NCI-H187 (cell line): ENCODE data around the gene DVL1.

Experiments used
- DNase-seq, 2 experiments: peaks; one replicate each; lab custom pipeline; 2025; lab: John Stamatoyannopoulos, UW

Gene DVL1

GRCh38 chr1:1310476-1311053 lies 38.7 kb downstream of the DVL1 start:
- DNase-seq, result no peak

DNA sequence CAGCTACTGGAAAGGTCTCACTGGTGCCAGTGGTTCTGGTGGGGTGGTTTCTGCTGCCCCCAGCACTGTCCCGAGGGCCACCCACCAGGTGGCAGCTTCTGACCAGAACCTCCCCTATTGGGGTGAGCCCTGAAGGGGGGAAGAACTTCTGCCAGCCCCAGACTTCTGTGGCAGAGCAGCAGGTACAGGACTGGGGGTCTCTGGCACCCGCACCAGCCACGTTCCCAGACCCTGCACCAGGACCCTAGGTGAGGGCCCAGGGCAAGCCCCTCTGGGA lies 39.2 kb downstream of the DVL1 start:
- DNase-seq, result no peak

DNA sequence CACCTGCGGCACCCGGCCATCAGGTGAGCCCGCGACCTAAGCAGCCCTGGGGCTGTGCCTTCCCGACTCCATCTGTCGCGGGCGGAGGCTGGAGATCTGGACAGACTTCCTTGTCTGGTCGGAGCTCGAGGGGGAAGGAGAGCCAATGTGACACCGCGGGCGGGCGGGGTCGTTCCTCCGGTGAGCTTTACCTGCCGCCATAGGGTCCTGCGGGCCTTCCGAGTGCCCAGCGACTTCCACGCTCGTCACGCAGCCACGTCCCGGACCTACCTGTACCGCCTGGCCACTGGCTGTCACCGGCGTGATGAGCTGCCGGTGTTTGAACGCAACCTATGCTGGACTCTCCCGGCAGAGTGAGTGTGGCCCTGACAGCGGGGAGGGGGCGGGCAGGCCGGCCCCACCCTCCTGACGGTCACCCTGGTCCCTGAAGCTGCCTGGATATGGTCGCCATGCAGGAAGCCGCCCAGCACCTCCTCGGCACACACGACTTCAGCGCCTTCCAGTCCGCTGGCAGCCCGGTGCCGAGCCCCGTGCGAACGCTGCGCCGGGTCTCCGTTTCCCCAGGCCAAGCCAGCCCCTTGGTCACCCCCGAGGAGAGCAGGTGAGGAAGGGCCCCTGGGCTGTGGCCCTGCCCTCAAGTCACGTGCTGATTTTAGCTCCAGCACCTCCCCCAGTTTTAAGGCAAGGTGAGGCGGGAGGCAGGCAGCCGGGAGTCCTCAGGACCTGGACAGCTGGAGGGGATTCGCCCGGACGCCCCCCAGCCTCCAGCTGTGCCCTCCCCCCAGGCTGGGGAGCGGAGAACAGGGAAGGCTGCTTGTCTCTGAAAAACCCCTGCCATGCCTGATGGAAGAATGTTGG lies 39.7 kb downstream of the DVL1 start:
- DNase-seq, result no peak

- DNase-seq, result no peak
These were observed 40.4 kb downstream of the DVL1 start for GRCh38 chr1:1308756-1309250.

GRCh38 chr1:1307923-1308755 lies 41.1 kb downstream of the DVL1 start, which contains the start of the genes ACAP3 and PUSL1:
Gene ACAP3, minus strand, starts transcription at chr1:1307930. Its CDS starts 115 bp downstream, at chr1:1307815.
Gene PUSL1, plus strand, starts transcription at chr1:1308597. Its CDS starts 47 bp downstream, at chr1:1308644.
- DNase-seq, result peak; percentile 86 to 92

DNA sequence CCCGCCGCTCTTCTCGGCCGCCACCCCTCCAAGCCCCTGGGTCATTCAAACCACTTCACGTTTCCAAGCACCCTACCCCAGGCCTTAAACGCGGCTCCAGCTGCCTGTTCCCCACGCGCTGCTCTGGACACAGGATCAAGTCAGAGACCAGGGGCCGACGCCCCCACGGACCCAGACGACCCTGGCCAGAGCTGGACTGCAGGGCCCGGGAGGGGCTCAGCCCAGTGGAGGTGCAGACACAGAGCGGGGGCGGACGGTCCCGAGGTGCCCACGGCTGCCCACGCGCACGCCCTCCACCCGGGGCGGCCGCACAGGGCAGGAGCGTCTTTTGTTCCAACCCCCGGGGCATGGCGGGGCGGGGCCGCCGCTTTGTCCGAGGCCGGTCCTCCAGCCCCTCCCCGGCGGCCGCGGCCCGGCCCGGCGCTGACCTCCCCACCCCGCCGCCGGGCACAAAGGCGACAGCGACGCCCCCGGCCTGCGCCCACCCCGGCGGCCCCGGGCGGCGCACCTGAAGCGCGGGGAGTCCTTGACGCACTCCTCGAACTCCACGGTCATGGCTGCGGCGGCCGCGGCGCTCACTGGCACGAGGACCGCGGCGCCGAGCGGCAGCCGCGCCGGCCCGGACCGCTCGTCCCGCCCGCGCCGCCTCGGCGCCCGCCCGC lies 41.8 kb downstream of the DVL1 start:
- no peak for DNase-seq

DNA sequence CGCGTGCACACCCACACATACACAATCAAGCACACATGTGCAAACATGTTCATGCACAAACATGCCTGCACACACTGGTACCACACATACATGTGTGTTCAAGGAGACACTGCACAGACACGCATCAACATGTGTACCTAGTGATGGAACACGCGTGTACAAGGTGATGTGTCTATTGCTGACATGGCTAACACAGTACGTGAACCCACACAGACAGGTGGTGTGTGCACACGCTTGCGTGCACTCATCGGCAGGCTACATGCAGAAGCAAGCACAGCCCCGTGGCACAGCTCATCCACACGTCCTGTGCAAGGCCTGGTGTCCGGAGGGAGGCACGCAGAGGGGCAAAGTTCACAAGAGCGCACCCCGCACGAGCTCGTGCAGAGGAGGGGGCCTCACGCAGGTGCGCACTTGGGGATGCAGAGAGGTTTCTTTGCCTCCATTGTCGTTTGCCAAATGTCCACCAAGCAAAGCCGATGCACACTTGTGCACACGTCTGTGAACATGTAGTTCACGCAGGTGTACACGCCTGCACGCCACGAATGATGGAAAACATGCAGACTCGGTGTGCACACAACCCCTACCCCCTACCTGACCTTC lies 42.5 kb downstream of the DVL1 start:
- DNase-seq, result no peak

GRCh38 chr1:1306070-1306660 lies 43.1 kb downstream of the DVL1 start:
- DNase-seq, result no peak

GRCh38 chr1:1305300-1306069 lies 43.7 kb downstream of the DVL1 start:
- DNase-seq, result no peak

- peak in 1 of 2 experiments; percentile 49 for DNase-seq
These were observed 44.6 kb downstream of the DVL1 start for GRCh38 chr1:1304331-1305299.

DNA sequence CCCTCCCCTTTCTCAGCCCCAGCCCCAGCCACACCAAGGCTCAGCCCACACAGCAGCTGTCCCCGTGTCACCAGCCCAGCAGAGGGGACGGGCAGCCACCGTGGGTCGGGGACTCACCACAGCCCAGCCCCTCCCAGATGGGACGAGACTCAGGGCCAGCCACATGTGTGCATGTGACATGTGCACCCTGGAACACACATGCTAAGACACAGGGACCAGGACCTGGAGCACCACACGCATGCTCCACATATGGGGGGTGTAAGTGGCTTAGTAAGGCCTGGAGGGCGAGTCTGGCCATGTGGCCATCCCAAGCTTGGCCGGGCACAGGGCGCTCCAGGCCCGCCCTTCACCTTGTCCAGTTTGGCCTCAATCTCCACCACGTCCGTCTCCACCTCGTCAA lies 45.5 kb downstream of the DVL1 start:
- DNase-seq, result no peak

GRCh38 chr1:1302951-1303509 lies 46.2 kb downstream of the DVL1 start:
- no peak for DNase-seq

- no peak for DNase-seq
These were observed 47.2 kb downstream of the DVL1 start for GRCh38 chr1:1302006-1302430.

GRCh38 chr1:1300352-1300739 lies 48.9 kb downstream of the DVL1 start:
- DNase-seq, result no peak

- DNase-seq, result no peak
These were observed 49.4 kb downstream of the DVL1 start for GRCh38 chr1:1299686-1300351.

GRCh38 chr1:1298861-1299685 lies 50.1 kb downstream of the DVL1 start:
- DNase-seq, result no peak

DNA sequence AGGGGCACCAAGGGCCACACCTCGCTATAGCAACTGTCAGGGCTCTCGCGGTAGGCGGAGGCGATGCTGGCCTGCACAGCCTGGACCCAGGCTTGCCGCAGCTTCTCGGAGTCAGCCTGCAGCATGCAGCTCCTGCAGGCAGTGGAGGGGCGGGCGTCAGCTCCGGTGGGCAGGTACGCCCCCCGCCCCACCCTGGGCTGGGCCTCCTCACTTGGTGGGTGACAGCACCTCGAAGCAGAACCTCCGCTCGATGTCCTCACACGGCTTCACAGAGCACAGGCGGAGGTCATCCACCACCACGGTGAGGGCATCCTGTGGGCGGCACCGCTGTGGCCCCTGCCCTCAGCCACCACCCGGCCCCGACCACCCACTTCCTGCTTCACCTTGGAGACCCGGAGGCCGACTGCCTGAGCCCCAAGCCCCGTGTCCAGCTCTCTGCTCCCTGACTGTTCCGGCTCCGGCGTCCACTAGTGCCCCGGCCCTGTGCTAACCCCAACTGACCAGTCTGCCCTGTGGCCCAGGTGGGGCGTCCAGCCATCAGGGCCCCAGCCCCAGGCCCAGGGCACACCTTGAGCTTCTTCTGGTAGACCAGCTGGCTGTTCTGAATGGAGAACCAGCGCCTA lies 51.3 kb downstream of the DVL1 start:
- no peak for DNase-seq
